ENCODE data around the gene MMP14.
"Not testable (repeated sequence)": the region's sequence is repeated elsewhere in the genome, so short reads cannot be mapped to it uniquely, and the experiment has no call there.

MMP14 gene

DNA sequence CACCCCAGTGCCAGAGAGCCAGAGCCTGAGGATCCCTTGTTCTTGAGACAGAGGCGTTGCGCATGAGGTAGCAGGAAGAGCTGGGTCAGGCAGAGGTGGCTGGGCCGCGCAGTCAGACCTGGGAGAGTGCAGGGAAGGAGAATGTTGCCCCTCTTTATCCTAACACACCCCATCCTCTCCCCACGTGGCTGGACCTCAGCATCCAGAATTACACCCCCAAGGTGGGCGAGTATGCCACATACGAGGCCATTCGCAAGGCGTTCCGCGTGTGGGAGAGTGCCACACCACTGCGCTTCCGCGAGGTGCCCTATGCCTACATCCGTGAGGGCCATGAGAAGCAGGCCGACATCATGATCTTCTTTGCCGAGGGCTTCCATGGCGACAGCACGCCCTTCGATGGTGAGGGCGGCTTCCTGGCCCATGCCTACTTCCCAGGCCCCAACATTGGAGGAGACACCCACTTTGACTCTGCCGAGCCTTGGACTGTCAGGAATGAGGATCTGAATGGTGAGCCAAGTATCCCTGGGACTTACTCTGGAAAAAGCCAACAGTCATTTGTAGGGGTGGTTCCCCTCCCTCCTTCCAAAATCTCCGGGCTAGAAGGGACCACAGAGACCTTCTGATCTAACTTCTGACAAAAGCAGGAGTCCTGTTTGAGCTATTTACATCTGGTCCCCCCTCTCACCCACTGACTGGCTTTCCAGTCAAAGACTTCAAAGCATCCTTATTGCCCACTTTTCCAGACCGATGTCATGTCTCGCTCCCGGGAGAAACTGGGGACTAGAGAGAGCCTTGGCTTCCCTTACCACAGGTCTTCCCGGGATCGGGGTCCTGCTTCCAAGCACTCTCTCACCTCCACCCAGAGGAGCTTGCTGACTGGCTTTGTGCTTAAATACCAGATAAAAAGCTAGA, 6.1 kb downstream of the MMP14 start:
- DNase-seq: no peak

DNA sequence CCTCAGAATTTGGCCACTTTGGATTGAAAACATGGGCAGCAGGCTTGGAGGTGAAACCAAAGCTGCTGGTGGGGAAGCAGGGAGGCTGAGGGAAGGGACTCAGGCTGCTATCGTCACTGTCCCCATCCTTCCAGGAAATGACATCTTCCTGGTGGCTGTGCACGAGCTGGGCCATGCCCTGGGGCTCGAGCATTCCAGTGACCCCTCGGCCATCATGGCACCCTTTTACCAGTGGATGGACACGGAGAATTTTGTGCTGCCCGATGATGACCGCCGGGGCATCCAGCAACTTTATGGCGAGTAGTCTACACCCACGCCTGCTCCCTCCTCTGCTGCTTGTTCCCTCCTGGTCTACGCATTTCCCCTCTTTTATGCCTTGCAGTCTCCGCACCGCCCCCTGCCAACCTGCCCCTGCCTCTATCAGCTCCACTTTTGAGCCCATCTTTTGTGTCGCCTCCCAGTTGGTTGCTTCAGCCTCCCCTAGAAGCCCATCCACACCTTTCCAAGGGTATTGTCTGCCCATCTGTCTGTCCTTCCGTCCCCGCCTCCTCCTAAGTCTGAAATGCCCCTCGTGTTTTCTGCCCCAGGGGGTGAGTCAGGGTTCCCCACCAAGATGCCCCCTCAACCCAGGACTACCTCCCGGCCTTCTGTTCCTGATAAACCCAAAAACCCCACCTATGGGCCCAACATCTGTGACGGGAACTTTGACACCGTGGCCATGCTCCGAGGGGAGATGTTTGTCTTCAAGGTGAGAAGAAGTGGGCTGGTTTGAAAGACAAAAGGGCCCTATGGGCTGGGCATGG, 6.9 kb downstream of the MMP14 start:
- DNase-seq: no peak

DNA sequence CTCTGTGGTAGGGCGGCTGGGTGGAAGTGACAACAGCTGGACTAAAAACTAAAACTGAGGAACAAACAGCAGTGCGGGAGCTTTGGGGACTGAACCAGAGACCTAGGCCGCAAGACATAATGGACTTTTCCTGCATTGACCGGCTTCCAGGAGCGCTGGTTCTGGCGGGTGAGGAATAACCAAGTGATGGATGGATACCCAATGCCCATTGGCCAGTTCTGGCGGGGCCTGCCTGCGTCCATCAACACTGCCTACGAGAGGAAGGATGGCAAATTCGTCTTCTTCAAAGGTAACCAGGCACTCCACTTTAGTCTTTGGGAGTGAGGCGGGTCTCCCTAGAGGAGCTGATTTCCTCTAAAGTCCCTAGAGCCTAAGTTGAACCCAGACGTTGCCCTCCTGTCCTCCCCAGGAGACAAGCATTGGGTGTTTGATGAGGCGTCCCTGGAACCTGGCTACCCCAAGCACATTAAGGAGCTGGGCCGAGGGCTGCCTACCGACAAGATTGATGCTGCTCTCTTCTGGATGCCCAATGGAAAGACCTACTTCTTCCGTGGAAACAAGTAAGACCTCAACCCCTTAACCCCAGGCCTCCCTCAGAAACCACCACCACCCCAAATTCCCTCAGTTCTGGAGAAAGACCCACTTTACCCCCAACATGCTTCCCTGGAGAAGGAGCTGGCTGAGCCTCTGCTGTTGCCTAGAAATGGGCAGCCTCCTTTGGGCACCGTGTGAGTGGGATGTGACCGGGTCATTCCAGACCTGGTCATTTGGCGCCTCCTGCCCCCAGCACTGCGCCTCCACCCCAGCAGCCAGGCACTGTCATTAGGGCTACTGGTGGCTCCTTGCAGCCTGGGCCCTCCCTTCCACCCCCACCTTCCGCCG, 8.1 kb downstream of the MMP14 start:
- DNase-seq: no peak

DNA sequence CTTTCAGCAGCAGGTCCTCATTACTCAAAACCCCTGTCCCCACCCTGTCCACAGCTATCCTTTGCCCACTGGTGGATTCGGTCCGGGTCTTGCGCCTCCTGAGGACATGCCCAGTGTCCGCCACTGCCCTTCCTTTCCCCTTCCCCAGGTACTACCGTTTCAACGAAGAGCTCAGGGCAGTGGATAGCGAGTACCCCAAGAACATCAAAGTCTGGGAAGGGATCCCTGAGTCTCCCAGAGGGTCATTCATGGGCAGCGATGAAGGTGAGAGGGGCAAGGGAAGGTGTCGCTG, 8.7 kb downstream of the MMP14 start:
- DNase-seq: no peak

DNA sequence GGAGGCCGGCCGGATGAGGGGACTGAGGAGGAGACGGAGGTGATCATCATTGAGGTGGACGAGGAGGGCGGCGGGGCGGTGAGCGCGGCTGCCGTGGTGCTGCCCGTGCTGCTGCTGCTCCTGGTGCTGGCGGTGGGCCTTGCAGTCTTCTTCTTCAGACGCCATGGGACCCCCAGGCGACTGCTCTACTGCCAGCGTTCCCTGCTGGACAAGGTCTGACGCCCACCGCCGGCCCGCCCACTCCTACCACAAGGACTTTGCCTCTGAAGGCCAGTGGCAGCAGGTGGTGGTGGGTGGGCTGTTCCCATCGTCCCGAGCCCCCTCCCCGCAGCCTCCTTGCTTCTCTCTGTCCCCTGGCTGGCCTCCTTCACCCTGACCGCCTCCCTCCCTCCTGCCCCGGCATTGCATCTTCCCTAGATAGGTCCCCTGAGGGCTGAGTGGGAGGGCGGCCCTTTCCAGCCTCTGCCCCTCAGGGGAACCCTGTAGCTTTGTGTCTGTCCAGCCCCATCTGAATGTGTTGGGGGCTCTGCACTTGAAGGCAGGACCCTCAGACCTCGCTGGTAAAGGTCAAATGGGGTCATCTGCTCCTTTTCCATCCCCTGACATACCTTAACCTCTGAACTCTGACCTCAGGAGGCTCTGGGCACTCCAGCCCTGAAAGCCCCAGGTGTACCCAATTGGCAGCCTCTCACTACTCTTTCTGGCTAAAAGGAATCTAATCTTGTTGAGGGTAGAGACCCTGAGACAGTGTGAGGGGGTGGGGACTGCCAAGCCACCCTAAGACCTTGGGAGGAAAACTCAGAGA, 9.6 kb downstream of the MMP14 start:
- DNase-seq: no peak

DNA sequence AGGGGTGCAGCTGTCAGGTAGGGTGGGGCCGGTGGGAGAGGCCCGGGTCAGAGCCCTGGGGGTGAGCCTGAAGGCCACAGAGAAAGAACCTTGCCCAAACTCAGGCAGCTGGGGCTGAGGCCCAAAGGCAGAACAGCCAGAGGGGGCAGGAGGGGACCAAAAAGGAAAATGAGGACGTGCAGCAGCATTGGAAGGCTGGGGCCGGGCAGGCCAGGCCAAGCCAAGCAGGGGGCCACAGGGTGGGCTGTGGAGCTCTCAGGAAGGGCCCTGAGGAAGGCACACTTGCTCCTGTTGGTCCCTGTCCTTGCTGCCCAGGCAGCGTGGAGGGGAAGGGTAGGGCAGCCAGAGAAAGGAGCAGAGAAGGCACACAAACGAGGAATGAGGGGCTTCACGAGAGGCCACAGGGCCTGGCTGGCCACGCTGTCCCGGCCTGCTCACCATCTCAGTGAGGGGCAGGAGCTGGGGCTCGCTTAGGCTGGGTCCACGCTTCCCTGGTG, 10.5 kb downstream of the MMP14 start:
- no peak for DNase-seq

DNA sequence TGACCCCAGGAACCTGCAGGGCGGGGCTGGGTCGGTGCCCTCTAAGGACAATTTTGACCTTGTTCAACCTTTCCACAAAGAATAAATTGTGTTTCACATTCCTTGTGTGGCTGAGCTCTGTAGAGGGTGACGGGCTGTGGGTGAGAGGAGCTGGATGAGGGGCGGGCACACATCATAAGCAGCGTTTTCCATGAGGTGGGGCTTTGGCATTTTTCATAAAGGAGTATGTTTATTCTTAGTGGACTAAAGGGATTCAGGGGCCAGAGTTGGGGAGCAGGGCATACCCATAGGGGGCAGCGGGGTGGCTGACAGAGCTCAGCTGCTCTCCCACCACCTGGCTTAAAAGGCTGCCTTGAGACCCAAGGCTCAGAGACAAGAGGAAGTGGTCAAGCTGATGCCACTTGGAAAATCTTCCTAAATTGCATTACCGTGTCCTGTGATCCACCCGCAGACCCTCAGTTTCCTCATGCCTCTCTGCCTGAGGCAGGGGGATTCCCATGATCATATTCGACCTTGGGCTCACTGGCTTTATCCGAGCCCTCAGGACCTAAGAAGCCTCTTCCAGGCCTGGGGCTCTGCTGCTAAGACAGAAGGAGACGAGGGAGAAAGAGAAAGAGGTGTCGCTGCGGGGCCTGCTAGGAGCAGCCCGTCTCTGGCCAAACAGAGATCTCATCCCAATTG, 11.4 kb downstream of the MMP14 start:
- no peak for DNase-seq

DNA sequence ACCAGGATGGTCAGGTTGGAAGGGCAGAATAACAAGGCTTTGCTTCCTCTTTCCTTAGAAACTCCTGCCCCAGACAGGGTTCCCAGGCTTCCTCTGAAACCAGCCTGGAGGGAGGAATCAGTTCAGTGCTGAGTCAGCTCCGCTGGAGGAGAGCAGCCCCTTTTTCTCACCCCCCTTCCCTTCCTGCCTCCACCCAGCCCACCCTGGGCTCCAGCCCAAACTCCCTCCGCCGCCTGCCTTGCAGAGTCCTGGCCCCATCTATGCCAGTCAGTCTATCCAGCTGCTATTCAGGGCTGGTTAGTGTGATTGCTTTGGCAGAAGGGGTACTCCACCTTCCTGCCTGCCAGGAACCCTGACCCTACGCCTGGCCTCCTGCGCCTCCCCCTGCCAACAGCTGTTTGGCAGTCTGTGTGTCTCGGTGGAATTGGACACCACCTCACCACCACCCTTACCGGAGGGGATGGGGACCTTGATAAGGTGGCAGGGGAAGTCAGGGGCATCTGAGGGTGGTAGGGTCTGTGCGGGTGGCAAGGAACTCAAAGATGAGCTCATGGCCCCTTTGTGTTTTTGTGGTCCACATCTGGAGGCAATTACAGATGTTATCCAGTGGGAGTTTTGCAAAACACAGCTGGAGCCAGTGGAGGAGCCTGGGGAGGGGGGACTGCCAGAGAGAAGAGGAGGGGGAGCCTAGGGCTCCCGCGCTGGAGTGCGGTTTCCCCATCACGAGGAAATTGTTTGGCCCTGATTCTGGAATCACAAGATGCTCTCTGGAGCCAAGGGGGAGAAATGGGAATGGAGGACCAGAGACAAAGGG, 12.2 kb downstream of the MMP14 start:
- DNase-seq: no peak

DNA sequence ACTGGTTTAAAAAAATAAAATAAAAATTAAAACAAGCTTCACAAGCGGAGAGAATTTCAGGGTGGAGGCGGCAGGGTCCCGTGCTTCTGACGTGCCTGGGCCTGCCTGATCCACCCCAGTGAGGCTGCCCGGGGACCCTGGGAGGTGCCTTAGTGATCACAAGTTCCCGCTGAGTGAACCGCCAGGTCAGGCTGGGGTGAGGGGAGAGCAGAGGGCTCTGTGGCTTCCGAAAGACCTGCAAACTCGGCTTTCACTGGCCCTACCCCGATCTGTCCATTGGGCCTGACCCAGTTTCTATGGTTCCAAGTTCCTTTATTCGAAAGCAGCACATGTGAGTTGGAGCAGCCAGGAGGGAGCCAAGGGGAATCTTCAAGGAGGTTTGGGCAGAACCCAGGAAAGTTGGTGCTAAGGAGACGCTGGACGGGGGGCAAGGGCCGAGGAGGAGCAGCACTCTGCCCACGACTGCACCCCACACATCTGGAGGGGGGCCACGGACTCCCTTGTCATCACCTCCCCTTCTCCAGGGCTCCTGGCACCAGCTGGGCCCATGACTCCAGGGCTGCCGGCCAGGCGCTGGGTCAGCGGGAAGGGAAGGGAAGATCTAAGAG, 12.9 kb downstream of the MMP14 start:
- DNase-seq: no peak

DNA sequence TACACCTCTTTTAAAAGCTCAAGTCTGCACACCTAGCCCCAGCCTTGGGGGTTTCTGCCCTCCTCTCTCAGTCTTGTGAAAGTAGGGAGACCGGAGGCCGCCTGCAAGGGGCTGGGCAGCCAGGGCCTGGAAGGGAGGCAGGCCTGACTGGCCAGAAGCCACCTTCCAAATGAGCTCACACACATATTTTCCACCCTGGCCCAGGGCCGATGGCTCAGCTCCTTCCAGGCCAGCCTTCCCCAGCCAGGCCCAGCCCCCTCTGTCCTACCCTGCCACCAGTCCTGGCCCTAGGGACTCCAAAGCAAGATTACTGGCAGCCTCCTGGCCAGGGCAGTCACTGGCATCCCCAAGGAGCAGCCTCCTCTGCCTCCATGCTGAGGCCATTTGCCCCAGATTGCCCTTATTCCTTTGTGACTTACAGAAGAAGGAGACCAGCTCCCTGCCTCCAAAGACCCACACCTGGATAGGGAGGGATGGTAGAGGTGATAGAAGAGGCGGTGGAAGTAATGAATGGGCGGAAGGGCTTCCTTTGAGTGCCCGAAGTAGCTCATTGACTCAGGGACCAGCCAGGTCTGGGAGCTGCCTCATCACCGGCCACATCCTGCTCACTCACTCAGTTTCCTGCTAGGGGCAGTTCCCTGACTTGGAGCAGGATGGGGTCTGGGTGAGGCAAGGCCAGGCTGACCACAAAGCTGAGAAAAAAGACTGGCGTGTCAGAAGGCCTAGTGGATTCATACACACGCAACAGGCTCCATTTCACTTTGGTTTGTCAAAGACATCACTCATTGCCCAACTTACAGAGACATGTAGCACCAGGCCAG, 14.8 kb downstream of the MMP14 start:
- DNase-seq: no peak

DNA sequence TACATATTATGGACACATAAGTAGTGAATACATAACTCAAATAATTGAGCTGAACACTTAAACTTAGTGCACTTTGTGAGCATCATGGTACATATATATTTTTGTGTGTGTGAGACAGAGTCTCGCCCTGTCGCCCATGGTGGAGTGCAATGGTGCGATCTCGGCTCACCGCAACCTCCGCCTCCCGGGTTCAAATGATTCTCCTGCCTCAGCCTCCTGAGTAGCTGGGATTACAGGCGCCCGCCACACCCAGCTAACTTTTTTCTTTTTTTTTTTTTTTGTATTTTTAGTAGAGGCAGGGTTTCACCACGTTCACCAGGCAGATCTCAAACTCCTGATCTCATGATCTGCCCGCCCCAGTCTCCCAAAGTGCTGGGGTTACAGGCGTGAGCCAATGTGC, 15.8 kb downstream of the MMP14 start:
- not testable (repeated sequence) for DNase-seq

DNA sequence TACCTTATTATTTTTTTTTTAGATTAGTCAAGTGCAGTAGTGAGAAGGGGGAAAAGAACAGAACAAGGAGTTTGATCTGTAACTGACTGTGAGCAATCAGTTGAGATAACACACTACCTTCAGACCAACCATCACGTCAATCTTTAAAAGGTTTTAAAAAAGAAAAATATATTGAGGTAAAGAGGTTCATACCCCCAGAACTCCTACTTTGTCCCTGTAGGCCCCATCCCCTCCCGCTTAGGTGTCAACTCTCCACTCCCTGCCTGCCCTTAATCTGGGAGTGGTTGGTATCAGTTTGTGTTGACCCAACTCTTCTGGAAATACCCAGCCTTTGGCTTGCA, 16.2 kb downstream of the MMP14 start:
- DNase-seq: no peak

DNA sequence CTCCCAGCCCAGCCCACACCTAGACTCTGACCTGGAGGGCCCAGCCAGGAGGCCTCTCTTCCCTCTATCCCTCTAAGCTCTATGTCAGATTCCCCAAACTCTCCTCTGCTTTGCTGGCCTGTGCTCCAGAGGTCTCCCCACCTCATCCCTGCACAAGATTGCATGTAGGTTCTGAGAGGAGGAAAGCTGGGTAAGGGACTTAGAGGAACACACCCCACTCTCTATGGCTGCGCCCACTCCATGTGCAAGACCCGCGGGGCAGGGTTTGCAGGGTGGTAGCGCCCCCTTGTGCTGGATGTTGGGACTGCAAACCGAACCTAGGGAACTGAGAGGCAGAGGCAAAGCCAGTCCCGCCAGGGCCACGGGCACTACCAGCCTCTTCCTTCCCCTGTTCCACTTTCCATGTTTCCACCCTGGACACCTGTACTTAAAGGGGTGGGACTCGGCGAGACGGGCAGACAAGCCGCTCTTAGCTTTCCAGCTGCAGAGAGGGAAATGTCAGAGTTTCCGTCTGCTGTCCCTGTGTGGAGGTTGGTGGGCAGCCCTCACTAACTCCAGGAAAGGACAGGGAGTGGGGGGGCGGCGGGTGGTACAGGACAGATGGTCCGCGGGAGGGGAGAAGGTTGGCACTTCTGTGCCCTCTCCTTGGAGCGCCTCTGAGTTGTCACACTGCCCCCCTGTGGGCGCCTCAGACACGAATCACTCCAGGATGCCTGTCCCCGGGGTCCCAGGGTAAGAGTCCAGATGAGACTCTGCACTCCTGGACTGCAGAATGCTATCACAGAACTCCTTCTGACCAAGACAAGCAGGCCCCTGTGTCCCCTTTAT, 16.8 kb downstream of the MMP14 start:
- peak; percentile 53 for DNase-seq

DNA sequence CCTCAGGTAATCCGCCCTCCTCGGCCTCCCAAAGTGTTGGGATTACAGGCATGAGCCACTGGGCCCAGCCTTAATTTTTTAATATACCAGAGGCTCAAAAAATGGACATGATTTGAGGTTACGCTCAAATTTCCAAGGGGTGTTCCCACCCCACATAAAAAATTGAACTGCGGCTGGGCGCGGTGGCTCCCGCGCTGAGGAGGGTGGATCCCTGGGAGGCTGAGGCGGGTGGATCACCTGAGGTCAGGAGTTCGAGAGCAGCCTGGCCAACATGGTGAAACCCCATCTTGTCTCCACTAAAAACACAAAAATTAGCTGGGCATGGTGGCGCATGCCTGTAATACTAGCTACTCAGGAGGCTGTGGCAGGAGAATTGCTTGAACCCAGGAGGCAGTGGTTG, 17.9 kb downstream of the MMP14 start:
- DNase-seq: not testable (repeated sequence)

DNA sequence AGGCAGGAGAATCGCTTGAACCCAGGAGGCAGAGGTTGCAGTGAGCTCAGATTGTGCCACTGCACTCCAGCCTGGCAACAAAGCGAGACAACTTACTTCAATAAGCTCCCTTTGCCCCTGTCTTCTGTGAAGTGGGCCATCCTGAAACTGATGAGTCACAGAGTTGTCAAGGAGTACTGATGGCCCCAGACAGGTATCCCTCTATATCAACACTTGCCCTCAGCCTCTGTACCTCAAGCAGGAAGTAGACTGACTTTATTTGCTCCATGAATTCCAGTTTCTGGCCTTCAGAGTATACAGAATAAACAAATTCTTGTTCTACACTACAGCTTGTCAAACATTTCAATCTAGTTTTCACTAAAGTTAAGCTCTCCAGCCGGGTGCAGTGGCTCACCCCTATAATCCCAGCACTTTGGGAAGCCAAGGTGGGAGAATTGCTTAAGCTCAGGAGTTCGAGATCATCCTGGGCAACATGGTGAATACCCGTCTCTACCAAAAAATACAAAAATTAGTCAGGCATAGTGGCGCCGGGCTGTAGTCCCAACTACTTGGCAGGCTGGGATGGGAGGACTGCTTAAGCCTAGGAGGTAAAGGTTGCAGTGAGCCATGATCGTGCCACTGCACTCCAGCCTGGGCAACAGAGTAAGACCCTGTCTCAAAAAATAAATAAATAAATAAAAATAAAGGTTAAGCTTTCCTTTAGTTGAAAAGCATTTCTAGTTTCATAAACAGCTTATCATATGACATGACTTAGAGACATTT, 18.8 kb downstream of the MMP14 start:
- DNase-seq: no peak

DNA sequence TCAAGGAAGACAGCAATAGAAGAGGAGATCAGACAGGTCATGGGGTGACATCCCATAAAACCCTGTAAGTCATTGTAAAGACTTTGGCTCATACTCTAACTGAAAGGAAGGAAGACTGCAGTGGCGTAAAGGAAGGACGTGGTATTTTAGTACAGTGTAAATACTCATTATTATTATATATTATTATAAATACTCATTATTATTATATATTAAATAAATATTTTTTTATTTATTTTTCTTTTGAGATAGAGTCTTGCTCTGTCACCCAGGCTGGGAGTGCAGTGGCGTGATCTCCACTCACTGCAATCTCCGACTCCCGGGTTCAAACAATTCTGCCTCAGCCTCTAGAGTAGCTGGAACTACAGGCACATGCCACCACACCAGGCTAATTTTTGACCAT, 20.0 kb downstream of the MMP14 start:
- no peak for DNase-seq

DNA sequence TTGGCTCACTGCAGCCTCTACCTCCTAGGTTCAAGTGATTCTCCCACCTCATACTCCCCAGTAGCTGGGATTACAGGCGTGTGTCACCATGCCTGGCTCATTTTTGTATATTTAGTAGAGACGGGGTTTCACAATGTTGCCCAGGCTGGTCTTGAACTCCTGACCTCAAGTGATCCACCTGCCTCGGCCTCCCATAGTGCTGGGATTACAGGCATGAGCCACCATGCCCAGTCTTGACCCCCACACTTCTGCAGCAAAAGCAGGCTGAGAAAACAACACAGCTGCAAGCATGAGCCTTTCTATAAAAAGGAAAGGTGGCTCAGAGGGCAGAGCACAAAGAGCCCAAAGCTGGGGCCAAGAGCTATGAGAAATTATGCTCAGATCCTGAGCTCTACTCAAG, 24.0 kb downstream of the MMP14 start:
- not testable (repeated sequence) for DNase-seq

DNA sequence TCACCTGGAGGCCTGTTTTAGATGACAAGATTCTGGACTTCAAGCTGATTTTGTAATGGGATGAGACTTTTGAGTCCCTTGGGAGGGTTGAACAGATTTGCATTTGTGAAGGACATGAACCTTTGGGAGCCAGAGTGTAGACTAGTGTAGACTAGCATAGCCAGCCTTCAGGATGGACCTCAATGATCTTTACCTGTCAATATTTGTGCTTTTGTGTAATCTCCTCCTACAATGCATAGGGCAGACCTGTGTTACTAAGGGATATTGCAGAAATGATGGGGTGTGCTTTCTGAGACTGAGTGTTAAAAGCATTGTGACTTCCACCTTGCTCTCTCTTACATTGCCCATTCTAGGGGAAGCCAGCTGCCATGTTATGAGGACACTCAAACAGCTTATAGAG, 25.3 kb downstream of the MMP14 start:
- DNase-seq: no peak
